ENCODE data around the gene SLC48A1.

DNA sequence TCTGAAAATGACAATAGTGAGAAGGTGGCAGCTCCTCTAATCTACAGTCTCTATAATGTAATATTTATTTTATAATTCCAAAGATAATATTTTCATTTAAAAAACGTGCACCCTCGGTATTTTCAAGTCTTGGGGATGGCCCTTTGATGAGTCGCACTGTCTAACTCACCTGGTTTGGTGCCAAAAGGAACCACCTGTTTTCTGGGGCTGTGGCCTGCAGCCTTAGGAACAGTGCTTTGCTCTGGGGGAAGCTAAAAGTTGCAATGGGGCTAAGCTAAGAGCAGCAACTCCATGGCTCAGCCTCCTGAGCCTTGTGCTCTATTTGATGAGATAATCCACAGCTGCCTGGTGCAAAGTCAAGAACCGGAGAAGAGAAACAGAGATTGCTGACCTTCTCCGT lies 41.3 kb upstream of the SLC48A1 start:
- TF ChIP-seq, protein P1, sequence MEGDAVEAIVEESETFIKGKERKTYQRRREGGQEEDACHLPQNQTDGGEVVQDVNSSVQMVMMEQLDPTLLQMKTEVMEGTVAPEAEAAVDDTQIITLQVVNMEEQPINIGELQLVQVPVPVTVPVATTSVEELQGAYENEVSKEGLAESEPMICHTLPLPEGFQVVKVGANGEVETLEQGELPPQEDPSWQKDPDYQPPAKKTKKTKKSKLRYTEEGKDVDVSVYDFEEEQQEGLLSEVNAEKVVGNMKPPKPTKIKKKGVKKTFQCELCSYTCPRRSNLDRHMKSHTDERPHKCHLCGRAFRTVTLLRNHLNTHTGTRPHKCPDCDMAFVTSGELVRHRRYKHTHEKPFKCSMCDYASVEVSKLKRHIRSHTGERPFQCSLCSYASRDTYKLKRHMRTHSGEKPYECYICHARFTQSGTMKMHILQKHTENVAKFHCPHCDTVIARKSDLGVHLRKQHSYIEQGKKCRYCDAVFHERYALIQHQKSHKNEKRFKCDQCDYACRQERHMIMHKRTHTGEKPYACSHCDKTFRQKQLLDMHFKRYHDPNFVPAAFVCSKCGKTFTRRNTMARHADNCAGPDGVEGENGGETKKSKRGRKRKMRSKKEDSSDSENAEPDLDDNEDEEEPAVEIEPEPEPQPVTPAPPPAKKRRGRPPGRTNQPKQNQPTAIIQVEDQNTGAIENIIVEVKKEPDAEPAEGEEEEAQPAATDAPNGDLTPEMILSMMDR (IDR thresholded peaks at IDR 0.05), result no peak
- TF ChIP-seq POLR2A (IDR thresholded peaks at IDR 0.05) (no peak), EP300 (IDR thresholded peaks at IDR 0.05; ENCODE audit: low read depth) (no peak), POLR2AphosphoS5 (IDR thresholded peaks at IDR 0.05) (no peak)
